Measurements from ENCODE around the gene ATG2A.

ATG2A gene

DNA sequence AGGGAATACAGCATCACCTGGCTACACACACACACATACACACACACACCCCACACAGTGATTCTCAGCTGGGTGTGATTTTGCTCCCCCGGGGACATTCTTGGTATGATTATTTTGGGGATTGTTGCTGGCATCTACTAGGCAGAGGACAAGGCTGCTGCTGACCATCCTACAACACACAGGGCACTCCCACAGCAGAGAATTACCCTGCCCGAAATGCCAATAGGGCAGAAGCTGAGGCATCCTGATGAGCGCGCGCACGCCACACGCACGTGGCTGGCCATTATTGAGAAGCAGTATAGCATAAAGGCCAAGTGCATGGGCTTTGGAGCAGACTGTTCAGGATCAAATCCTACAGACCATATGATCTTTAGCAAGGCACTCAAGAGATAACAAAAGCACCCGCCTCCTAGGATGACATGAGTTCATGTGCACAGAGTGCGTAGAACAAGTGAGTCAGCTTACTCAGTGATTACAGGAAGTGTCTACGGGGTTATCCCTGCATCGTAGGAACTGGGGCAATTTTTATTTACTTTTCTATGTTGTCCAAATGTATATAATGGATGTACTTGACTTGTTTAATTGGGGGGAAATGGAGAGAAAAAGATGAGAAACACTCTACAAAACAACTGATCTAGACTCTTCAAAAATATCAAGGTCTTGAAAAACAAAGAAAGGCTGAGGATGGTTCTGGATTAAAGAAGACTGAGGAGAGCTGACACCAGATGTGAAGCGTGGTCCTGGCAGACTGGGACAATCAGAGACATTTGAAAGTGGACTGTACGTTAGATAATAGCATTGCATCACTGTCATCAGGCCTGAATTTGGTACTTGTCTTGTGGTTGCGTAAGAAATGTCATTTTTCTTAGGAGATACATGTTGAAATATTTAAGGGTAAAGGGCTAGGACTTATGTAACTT lies 31.4 kb downstream of the ATG2A start:
- DNase-seq (ENCODE audit: low read depth in 2 of 2): no peak

DNA sequence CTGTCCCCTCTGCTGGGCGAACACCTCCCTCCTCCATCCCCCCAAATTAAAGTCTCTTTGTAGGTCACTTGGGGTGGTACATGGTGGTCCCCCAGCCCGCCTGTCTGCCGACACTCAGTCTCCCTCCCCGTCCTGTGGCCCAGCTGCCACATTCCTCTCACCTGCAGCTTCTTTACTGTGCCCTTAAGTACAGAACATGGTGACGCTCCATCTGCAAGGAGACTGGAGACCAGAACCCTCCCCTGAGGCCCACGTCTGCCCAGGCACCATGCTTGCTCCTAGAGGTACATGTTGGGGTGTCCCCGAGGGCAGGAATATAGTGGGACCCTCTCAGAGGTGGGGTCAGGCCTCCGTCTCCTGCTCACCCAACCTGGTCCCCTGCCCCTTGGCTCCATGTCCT lies 33.0 kb downstream of the ATG2A start:
- no peak for DNase-seq (ENCODE audit: low read depth in 2 of 2)

DNA sequence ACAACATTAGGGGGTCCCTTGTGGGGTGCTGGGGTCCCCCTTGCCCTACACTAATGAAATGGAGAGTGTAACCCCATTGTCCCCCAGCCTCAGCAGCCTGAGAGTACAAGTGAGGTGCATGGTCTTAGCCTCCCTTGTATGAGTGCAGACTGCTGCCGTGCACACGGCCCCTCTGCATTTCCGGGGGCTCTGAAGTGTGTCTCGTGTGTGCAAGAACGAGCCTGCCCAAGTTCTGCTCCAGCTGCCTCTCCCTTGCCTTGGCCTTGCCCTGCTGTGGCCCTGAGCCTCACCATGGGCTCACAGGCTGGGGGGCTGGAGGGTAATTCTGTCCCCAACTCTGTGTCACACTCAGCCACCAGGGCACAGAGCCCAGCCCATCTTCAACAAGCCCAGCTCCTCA lies 33.4 kb downstream of the ATG2A start:
- no peak for DNase-seq (ENCODE audit: low read depth in 2 of 2)

DNA sequence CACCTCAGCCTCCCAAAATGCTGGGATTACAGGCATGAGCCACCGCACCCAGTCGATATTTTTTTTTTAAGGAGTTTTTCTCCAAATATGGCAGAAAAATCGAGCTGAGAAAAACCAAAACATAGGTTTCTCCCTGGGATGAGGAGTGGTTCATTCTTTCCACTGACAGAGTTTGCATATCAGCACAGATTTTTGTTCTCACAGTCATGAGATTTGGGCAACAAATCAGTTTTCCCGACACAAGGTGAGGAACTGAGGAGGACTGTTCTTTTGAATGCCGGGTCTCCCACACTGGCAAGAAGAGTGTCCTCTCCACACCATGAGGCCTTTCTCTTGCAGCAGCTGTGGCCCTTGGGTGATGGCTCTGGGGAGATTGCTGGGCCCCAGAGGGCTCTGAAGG lies 34.8 kb downstream of the ATG2A start:
- DNase-seq (ENCODE audit: low read depth in 2 of 2): no peak

DNA sequence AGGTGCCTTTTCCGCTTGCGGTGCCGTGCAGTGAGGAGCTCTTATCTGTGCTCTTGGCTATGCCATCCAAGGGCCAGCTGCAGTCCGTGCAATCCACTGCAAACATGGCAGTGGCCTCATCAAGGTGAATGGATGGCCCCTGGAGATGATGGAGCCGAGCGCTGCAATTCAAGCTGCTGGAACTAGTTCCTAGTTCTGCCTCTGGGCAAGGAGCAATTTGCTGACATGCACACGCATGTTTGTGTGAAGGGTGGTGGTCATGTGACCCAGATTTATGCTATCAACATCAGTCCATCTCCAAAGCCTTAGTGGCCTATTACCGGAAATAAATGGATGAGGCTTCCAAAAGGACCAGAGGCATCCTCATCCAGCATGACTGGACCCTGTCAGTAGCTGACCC lies 35.5 kb downstream of the ATG2A start:
- no peak for DNase-seq (ENCODE audit: low read depth in 2 of 2)

DNA sequence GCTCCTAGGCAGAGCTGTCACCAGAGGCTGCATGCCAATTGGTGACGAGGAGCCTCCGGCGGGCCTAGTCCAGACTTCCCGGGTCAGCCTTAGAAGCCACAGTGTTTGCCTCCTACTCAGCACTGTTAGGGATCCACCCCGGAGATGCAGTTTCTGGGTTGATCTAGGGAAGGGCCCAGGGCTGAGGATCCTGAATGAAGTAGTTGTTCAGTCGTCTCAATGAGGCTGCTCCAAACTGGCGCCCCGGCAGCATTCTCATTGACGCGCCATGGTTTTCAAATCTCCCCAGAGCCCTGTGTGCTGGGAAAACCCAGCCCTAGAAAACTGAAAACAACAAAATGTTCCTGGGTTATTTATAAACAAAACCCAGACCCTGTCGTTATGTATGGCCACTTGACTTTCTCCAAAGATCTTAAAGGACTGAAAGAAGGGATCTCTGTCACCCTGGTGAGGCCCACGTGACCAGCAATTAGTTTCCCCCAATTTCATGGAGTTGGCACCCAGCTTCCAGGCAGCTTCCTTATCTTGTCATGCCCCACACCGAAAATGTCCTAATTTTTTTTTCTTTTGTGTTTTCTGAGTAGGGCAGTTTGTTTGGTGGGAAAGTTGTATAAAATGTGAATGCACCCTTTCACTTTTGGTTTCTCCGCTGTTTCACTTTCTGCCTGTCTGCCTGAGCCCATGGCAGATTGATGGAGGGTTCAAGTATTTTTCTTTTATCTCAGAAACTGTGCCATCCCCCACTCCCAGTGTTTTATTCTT lies 36.6 kb downstream of the ATG2A start:
- no peak for DNase-seq (ENCODE audit: low read depth in 2 of 2)

DNA sequence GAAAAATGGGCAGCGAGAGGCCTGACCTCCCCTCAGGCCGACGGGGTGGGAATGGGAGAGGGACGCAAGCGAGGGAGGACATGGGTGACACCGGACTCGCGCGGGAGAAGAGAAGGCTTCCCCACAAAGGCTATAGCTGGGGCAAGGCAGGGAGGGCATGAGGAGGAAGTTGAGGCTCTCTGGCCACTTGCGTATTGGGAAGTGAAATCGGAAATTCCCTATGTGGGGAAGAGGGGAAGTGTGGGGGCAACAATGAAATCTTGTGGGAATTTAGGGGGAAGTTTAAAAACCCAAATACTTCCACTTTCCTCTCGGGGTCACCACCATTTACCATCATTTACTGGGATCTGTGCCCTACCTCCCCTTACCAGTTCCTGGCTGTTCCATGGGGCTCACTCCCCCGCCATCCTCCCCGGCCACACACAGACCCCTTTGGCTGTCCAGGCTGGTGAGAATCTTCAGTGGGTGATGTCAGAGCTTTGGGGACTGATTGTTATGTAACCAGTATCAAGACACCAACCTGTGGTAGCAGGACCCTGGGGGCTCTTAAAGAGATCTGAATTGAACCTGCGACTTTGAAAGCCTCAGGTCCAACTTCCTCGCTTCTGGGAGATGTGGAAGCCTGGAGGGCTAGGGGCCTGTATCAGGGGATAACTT lies 37.6 kb downstream of the ATG2A start:
- DNase-seq (ENCODE audit: low read depth in 2 of 2): no peak

DNA sequence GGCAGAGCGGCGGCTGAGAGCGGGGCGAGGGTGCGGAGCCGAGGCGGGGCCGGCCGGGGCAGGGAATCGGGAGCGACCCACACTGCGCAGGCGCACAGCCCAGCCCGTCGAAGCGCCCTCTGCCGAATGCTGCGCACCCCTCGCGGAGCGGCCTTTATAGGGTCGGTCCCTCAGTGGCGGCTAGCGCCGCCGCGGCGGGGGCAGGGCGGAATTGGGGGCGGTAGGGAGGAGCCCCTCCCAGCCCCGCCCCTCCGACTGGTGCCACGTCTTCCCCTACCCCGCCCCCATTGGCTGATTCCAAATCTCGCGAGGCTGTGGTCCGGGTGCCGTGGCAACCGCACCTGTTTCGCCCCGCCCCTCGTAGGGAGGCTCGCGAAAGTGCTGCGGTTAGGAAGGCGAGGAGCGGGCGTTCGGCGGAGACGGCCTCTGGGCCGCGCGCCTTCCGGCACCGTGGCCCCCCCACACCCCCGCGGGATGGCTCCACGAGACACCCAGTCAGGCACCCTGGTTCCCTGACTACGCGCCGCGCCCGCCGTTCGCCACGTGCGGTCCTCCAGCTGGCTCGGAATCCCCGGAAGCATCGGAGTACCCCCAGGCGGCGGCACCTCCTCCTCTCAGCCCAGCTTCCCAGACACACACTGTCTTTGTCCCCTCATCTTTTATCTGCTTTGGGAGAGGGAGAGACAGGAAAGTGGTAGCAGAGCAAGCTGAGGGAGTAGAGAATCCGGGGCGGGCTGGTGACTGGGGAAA lies 38.3 kb downstream of the ATG2A start, which contains the start of gene EHD1:
EHD1 (minus strand) TSS at position 128 of the 750 bp plus-strand sequence. CDS start 157 bp downstream, outside the sequence.
- peak; percentile 99 for DNase-seq (ENCODE audit: low read depth in 2 of 2)

DNA sequence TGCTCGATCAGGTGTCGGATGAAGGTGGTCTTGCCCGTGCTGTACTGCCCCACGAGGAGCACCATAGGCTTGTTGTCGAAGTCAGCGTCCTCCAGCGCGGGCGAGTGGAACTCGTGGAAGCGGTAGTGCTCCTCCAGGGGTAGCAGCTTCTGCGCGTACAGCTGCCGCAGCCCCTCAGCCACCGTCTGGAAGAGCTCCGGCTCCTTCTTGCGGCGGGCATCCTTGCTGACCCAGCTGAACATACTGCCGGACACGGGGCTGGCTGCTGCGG lies 38.9 kb downstream of the ATG2A start:
- DNase-seq (ENCODE audit: low read depth in 2 of 2): no peak

DNA sequence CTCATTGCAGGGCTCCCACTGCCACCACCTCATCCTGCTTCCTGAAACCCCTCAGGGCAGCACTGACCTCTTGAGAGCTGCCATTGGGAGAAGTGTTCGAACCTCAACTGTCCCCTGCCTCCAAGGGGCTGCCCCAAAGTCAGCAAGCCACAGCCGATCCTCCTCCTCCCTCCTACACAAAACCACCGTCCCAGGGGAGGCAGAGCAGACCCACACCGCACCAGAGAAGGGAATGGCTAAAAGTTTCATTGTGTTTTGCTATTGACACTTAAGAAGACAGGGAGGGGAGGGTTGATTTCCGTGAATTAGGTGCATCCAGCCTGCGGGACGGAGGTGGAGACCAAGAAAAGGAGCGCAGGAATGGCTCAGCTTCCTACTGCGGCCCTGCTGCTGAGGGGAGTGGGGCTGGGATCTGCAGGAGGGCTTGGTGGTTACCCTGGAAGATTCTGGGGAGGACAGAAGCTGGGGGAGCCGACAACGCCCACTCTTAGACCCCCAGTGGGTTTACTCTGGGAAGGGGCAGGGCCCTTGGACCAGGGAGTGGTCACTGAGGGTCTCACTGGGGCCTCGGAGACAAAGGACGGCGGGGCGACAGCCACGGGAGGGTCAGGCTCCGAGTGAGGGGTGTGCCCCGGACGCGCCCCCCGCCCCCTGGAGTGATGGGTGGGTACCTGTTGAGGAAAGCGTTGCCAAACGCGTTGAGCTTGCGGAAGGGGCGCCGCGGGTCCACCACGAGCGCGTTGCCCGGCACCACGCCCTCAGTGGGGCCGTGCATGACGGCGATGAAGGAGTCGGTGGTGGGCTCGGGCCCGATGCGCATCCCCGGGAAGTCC lies 39.4 kb downstream of the ATG2A start:
- no peak for DNase-seq (ENCODE audit: low read depth in 2 of 2)

DNA sequence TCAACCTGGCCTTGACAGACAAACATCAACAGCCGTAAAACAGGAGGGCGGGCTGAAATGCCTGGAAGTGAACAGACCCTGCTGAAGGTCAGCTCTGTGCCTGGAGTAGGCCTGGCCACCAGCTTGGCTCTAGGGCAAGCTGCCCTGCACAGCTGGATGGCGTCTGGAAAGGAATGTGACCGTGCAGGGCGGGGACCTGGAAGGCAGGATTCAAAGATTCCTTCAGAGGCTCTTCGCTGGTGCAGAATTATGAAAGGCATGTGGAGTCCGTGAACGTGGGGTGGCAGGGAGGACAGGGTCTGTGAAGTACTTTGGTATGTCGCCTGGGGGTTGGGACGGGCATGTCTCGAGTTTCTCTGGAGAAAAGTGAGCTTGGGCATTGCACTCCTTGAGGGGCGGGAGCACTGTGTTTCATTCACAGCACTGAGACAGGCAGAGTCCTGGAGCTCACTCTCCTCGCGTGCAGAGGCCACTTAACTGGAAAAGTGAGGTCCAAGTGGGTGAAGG lies 40.1 kb downstream of the ATG2A start:
- no peak for DNase-seq (ENCODE audit: low read depth in 2 of 2)

DNA sequence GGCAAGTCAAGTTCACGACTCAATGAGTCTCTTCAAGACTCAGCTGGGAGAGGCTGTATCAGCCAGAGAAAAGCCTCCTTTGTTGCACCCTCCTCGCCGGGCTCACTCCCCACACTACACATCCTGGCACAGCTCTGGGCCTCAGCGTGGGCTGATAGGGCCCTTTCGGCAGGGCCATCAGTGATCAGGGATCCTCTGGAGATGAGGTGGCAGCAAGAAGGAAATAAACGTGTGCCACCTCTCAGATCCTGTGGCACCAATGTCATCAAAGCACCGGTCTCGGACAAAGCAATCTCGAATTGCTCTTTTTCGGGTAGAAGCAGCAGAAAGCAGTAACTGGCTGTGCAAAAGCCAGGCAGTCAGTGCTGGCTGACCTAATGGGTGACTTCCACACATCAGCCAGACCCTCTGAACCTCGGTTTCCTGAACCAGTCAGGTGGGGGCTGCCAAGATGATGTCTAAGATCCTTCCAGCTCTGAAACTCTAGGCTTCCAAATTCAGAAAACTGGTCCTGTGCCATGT lies 40.7 kb downstream of the ATG2A start:
- DNase-seq (ENCODE audit: low read depth in 2 of 2): no peak

DNA sequence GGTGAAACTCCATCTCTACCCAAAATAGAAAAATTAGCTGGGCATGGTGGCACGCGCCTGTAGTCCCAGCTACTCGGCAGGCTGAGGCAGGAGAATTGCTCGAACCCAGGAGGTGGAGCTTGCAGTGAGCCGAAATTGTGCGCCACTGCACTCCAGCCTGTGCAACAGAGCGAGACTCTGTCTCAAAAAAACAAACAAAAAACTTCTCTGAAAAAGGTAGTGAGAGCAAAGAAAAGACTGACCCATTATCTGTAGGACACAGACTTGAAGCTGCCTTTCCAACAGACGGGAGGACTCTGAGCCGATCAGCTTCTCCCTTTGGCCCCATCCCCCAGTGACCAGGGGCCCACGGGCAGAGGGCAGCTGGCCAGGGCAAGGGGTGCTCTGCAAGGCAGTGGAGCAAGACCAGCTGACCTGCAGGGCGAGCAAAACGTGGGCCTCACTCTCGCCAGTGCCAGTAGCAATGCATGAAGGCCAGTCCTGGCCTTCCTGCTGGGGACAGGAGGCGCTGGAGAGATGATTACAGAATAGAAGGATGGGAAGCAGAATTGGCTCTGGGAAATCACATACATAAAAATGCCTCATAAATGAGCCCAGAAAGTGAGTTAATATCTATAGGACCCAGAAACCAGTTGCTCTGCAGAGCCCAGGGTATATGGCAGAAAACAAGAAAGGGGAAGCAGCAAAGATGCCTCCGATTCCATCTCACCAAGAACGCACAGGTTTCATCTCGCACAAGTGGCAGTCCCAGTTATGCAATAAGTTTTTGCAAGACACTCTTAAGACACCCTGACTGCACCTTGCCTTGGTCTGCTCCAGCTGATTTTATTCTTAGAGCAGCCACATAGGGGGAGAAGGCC lies 41.4 kb downstream of the ATG2A start:
- DNase-seq (ENCODE audit: low read depth in 2 of 2): no peak

DNA sequence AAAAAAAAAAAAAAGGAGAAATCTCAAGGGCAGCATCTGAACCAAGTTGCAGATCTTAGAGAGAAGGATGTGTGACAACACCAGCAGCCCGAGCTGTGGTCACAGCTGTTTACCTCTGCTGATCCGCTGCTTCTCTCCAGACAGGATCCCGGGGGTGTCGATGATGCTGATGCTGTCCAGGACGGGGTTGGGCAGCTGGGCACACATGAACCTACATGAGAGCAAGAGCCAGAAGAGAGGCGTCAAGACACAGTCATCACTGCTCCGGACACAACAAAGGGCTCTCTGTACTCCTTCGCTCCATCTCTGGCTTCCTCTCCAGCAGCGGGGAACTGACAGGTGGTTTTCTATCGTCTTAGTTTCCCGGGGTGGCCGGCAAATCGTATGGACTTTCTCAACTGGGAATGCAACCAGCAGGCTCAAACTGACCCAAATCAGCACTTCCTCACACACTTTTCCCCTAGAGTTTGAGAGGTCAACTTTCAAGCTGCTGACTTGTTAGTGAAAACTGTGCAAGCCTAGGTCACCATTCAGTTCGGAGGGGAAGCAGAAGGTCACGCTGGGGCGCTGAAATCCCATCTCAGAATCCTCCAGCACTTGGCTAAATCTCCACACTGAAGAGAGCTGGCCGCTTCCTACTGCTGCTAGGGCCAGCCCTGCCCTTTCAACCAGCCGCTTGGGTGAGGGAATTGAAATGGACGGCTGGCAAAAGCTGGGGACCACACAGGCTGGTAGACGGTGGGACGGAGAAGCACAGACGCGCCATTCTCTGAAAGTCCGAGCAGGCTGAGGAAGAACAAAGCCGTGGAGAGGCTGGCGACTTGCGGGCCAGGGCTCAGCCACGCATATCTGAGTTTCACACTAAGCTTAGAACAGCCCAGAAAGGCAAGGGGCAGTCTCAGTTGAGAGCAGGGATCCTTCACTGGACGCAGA lies 42.4 kb downstream of the ATG2A start:
- DNase-seq (ENCODE audit: low read depth in 2 of 2): no peak

DNA sequence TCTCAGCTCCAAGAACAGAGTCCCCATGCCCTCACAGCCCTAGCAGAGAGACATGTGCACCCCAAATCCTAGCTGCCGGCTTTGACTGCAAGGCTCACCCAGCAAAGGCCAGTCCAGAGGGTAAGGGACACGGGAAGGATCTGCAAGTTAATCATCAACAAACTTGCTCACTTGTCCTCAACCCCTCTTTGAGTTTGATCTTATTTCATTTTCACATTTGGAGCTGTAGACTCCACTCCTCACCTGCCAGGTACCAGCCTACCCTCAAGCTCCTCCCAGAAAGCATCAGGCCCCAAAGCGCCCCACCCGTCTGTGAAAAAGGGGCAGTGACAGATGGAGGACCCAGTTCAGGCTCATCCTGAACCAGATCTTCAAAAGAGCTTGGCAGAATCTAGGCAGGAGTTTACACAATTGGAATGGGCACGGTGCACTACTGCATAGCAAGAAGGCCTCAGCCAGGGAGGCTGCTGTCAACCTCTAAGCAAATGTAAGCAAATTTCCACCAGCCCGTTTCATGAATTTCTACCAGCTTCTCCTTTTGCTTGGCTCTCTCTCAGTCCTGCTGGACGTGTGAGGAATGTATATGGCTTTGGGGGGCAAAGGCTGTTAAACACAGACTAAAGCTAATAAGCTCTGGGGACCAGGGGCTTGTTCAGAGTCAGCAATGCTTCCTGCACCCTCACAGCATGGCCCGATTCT lies 44.1 kb downstream of the ATG2A start:
- DNase-seq (ENCODE audit: low read depth in 2 of 2): no peak

DNA sequence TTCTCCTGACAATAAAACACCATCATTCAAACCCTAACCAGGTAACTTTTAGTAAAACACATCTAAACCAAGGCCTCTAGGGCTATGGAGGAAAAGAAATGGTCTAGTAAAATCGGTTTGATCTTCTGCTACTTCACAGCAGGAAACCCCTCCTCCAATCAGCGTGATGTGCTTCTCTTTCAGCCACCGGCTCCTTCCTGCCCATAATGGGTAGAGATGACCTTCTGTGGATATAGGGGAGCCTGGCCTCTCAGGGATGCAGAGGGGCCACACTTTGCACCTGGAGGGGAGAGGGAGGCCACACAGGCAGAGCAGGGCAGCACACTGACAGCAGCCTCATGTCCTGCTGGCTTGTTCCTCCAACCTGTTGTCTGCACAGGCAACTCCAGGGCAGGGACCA lies 45.5 kb downstream of the ATG2A start:
- no peak for DNase-seq (ENCODE audit: low read depth in 2 of 2)

DNA sequence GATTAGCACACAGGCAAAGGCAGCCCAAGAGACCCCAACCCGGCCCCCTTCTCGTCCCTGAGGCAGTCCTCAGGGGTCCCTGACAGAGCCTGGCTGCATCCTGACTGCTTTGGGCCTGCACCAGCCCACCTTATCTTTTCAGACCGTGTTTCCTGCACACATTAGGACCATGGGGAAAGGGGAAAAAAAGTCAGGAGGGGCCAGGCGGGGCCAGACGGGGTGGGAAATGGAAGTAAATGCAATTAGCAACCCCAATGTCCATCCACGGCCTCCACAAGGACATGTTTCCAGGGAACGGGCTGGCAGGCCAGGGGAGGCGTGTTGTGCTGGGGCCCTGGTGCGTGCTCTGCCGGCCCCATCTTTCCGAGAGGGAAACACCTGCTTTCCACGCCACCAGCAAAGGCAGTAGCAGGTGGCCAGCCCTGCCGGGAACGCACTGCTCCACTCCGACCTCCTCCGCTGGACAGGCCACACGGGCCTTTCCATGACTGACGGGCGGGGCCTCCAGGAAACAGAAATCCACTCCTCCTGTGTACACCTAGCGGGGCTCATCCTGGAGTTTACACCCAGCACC lies 46.0 kb downstream of the ATG2A start:
- no peak for DNase-seq (ENCODE audit: low read depth in 2 of 2)

All from stimulated activated CD8-positive, alpha-beta memory T cell treated with anti-CD3 and anti-CD28 coated beads, Interleukin-7, amount 100 ng/mL, for 4 hours (primary cell).